Globus pallidus (tissue), 1 donor: ENCODE data around the gene CEP131.

Source experiments
- DNase-seq: peaks from one replicate; pipeline ENCODE4 v3.0.0-alpha.2; 2015; ENCODE audit warnings: low spot score

CEP131 gene

DNA sequence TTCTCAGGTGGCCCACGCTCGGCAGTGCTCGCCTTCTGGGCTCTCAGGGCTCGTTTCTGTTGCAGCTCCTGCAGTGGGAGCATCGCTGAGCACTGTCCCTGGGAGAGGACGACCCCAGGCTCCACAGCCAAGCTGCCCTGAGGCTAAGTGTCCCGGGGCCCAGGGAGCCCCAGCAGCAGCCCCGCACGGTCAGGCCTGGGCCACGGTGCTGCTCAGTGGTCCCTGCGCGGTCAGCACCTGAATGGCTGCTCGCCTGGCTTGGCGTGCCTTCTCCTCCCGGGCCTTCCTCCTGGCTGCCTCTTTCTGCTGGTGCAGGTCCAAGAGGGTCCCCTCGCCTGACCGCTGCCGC is 23.3 kb downstream of the CEP131 start:
- no peak for DNase-seq

- no peak for DNase-seq
These were observed 23.8 kb downstream of the CEP131 start for GRCh38 chr17:81198826-81199481.

- DNase-seq: no peak
These were observed 24.8 kb downstream of the CEP131 start for GRCh38 chr17:81197831-81198490.

DNA sequence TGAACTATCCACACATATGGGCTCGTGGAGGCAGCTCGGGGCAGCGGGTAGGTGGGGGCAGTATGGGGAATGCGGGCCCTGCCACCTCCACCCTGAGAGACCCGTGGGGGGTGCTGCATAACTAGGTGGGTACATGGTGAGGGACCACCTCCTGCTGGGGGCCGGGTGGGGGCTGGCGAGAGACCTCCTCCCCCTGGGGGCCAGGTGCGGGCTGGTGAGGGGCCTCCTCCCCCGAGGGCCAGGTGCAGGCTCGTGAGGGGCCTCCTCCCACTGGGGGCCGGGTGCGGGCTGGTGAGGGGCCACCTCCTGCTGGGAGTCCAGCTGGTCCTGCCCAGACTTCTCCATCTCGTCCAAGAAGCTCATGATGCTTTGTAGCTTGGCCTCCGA is 25.4 kb downstream of the CEP131 start:
- no peak for DNase-seq

DNA sequence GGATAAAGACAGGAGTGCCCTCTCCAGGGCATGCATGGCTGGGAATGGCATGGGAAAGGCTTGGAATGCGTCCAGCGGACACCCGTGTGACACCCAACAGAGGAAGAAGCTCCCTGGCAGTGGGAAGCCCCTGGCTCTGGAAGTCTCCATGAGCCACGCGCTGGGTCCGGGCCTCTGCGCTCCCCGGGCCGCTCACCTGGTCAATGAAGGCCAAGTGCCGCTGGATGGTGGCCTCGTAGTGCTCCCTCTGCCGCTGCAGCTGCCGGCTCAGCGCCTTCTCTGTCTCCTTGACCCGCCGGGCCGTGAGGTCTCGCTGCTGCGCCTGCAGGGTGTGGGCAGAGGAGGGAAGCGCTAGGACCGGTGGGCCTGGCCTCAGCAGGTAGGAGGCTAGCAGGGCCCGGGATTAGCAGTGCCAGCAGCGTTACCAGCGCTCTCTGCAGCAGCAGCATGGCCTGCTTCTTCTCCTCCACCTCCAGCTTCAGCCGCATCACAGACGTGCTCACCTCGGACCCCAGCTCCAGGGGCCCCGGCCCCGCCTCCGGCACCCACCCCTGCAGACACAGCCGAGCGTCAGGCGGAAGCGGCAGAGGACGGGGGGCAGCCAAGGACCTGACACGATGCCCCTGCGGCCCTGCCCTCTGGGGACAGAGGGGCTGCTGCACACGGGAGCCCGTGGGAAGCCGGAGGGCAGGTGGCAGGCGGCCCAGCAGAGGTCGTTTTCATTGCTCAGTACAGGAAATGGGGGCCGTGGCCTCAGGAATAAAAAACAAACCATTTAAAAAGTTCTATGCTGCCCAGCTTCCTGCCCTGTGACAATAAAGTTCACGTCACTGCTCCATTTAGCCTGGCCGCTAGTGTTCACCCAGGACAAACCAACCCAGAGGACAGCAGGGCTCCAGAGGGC is 26.0 kb downstream of the CEP131 start:
- no peak for DNase-seq

DNA sequence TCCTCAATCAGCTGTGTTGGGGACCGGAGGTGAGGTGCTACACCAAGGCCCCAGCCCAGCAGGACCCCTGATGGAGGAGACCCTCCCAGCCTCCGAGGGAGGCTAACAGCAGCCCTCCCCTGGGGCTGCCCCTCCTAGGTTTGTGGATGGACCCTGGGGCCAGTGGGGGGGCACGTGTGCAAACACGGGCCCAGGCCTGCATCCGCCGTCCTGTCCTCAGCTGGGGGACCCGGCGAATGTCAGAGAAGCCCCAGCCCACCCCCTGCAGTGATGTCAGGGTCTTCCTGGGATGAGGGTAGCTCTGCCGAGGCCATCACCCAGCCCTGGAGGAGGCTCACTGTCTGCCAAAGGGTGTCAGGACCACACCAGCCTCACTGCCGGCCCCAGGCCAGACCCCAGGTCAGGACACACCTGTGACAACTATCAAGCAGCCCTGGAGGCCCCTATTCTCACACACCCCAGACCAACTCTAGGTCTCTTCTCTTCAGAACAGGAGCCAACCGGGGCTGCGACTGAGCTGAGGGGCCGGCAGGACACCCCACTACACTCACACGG is 26.7 kb downstream of the CEP131 start:
- DNase-seq: no peak

DNA sequence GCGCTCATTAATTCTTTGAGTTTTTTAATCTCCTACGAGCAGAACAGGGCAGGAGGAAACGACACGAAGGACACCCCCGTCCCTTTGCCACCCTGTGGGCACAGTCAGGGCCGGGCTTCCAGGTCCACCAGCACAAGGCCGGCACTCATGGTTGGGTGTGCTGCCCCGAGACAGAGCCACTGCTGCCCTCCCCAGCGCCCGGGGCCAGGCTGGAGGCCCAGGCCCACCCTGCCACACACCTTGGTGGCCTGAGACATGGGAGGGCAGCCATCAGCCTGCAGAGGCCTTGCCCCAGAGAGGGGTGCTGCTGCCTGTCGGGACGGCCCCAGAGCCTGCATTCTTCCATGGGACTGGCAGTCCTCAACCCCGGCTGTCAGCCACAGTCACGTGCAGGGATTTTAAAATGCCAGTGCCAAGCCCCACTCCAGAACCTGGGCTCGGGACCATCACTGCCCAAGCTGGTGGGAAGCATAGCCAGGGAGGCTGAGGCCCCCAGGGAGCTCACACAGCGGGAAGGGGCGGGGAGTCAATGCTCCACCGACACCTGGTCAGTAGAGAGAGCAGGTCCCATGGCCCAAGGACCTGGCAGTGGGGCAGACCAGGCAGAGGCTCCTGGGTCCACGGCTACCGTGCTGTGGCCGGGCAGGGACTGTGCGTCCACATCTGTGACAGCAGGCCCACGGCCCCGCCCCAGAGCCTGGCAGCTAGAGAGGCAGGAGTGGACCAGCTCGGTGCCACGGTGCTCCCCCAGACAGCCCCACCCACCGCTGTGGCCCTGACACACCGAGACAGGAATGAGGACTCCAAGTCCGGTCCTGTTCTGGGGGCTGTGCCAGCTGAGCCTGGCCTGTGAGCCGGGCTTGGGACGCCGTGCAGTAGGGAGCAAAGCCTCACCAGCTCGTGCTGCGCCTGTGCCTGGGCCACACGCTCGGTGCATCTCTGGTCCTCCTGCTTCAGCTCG is 27.5 kb downstream of the CEP131 start:
- no peak for DNase-seq

GRCh38 chr17:81194225-81194760 is 28.5 kb downstream of the CEP131 start:
- no peak for DNase-seq

- DNase-seq: no peak
These were observed 29.1 kb downstream of the CEP131 start for GRCh38 chr17:81193470-81194224.

DNA sequence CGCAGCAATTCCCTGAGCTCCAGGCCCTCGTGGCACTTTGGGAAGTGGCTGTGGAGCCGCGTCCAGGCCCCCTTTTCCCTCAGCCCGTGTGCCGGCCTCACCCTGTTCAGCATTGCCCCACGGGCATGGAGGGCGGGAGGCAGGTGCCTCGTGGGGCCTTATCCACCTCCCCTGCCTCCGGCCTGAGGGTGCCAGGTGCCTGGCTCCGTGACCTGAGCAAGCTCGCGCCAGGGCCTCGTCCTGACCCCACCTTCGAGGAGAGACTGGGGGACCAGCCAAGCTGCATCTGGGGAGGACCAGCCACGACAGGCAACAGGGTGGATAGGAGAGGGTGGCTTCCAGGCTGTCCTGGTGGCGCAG is 29.7 kb downstream of the CEP131 start:
- DNase-seq: no peak

GRCh38 chr17:81192386-81193050 is 30.2 kb downstream of the CEP131 start:
- DNase-seq: no peak

- no peak for DNase-seq
These were observed 31.1 kb downstream of the CEP131 start for GRCh38 chr17:81191646-81192045.

- DNase-seq: no peak
These were observed 31.6 kb downstream of the CEP131 start for GRCh38 chr17:81191116-81191515.

DNA sequence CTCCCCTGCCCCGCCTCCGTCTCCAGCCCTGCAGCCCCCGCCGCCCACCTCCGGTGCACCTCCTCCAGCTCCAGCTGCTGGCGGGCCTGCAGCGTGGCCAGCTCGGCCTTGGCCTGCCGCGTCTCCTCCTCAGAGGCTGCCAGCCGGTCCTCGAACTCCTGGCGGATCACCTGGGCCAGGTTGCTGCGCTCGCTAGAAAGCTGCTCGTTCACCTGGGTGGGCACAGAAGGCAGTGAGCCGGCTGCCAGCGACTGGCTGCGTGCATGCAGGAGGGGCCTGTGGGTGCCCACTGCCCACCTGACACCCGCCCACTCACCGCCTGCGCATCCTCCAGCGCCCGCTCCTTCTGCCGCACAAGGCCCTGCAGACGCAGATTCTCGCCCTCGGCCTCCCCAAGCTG is 32.2 kb downstream of the CEP131 start:
- DNase-seq: no peak

DNA sequence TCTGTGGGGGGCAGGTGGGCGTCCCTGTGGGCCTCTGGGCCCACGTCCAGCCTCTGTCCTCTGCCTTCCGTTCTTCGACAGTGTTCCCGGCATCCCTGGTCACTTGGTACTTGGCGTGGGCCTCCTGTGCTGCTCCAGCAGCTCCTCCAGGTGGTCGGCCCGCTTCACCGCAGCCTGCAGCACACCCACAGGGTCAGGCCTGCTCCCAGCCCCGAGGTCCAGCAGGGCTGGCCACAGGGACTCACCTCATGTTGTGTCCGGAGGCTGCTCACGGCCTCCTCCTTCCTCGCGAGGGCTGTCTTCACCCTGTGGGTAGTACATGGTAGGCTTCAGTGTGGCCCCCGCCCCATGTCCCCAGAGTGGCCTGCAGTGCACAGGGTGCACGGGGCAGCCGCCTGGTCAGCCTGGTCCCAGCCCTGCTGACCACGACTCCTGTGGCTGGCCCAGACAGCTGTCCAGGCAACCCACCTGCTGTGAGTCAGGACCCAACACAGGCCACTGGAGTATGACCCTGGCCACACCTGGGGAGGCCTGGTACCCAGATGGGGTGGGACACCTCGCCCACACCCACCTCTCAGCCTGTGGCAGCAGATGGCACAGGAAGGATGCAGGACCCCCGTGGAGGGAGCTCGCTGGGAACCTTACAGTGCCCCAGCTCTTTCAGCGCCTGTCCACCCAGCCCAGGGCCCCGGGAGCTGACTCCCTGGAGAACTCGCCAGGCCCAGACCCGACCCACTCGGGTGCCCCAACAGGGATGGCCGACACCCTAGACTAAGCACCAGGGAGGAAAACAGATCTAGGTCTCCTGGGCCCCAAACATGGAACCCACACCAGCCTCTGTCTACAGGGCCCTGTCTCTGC is 32.9 kb downstream of the CEP131 start:
- peak; percentile 55 for DNase-seq

- no peak for DNase-seq
These were observed 33.7 kb downstream of the CEP131 start for GRCh38 chr17:81189016-81189415.

DNA sequence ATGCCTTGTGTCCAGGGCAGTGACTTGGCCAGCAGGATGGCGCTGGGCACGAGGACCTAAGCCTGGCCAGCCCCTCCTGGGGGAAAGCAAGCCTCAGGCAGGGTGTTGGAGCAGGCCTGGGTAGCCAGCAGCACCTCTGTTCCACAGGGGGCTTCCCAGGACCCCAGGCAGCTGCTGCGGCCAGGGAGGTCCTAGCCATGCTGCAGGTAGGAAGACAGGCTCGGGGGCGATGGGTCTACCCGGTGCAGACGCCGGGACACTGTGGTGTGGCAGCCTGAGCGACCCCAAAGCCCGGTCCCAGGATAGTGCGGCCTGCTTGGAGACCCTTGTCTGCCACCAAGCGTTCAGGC is 34.3 kb downstream of the CEP131 start:
- no peak for DNase-seq

DNA sequence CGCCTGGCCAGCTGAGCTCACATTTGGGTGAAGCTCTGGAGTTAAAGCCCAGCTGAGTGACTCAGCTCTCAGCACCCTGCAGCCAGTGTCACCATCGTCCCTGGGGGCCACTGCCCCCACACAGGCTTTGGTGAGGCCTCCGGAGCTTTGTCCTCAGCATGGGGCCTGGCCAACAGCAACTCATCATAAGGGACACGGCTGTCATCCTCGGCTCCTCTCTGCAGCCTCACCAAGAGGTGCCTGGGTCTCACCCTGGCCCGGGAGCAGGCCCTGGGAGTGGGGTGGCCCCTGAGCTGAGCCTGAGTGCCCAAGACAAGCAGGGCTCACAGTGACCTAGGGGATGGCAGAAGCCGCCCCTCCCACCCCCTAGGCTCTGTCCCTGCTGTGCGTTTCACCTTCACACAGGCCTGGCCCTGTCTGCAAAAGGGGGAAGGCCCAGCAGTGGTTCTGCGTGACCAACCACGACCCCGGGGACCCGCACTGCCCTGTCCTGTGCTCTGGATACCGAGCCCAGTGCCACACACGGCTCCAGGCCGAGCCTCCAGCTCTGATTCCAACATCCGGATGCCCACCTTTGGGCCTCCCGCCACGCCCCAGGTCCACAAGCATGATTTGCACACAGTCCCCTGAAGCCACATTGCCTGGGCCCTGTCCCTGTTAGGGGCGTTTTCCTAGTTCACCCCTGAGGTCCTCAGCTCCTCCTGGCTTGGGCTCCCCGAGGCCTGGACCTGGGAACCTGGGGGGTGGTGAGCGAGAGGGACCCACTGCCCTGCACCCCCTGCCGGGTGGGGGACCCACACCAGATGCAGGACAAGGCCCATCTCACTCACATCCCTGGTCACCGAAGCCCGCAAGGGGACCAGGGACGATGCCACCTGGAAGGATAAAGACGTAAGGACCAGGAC is 34.9 kb downstream of the CEP131 start:
- DNase-seq: no peak
